AG04450 (cell line): Measurements from ENCODE around the gene CERK. TPM values are rescaled to one million over a fixed set of nuclear protein-coding genes. Genes with fewer than 3 reads are reported as not detected.

Source experiments
- CTCF ChIA-PET: fragments of 300-600, 350-600 bp; formaldehyde crosslinking; extraction: SDS; loops from one replicate; lab custom pipeline; 2022; ENCODE audit warnings: antibody characterized with exemption, inconsistent platforms; lab: Charles Lee
- POLR2A ChIA-PET: fragments of 350-600 bp; formaldehyde crosslinking; extraction: SDS; loops from one replicate; lab custom pipeline; 2021; ENCODE audit warnings: antibody characterized with exemption, inconsistent platforms; lab: Yijun Ruan, JAX
- DNase-seq: peaks from one replicate; pipeline ENCODE4 v3.0.0-alpha.2; 2011; ENCODE audit warnings: low read depth, low spot score
- H3K27ac ChIP-seq: one replicate; pipeline ENCODE4 v1.5.1; 2012; ENCODE audit warnings: low read depth, low read length, control low read depth
- H3K27me3 ChIP-seq: one replicate; pipeline ENCODE4 v1.6.0; 2012; ENCODE audit warnings: low read length; ENCODE audit not compliant: control insufficient read depth, insufficient read depth
- H3K4me3 ChIP-seq: 2 replicates; pipeline ENCODE4 v1.5.1; 2011; ENCODE audit warnings: mild to moderate bottlenecking, low read depth, low read length, control low read depth
- H3K9me3 ChIP-seq: 2 replicates; pipeline ENCODE4 v1.5.1; 2012; ENCODE audit warnings: low read length; ENCODE audit not compliant: control insufficient read depth, insufficient read depth
- CTCF ChIP-seq: IDR thresholded peaks from 2 replicates; pipeline ENCODE4 v1.5.1; 2011; ENCODE audit warnings: low read depth, low read length, control low read depth, inconsistent platforms
- polyA plus RNA-seq: library from polyadenylated mRNA; depleted of rRNA; stranded (reverse); fragments of >200 nt; gene quantifications from 2 replicates; pipeline ENCODE4 v1.2.3, GENCODE V29; 2011

CERK gene
- polyA plus RNA-seq, 1 experiment: 29.0 TPM

- peak overlapping the region; percentile 21 for H3K27ac ChIP-seq
- H3K9me3 ChIP-seq: peaks cover 4% of the 10 kb centered on the region
- TF ChIP-seq CTCF: no peak
- H3K4me3 ChIP-seq: peak overlapping the region; percentile 76
- no peak for DNase-seq
- ChIA-PET CTCF (interaction anchor here (1.1 kb wide), 1 partner anchor 20 kb away, joined by 5 read pairs; no protein-coding TSS in a partner anchor), POLR2A (interaction anchor here (1.1 to 1.3 kb wide), 2 partner anchors 16 to 24 kb away, joined by 5 to 8 read pairs; partner anchors contain the start of gene TBC1D22A)
- H3K27me3 ChIP-seq: no peaks in the 10 kb centered on the region
These were observed 618 bp upstream of the CERK start for GRCh38 chr22:46738647-46739093.

GRCh38 chr22:46737105-46737975 is 712 bp downstream of the CERK start:
- H3K4me3 ChIP-seq: peak overlapping the region; percentile 76
- H3K27me3 ChIP-seq: no peaks in the 10 kb centered on the region
- H3K27ac ChIP-seq: peak overlapping the region; percentile 39
- TF ChIP-seq CTCF: no peak
- DNase-seq: no peak
- H3K9me3 ChIP-seq: no peaks in the 10 kb centered on the region; the same call in 1 of the 2 replicates
- ChIA-PET CTCF (interaction anchor here (1.2 kb wide), 1 partner anchor 21 kb away, joined by 3 read pairs; no protein-coding TSS in a partner anchor), POLR2A (interaction anchor here (0.7 to 1.0 kb wide), 3 partner anchors 15 to 36 kb away, joined by 3 to 9 read pairs (median 7); partner anchors contain the start of gene TBC1D22A)

GRCh38 chr22:46736705-46737104 is 1.3 kb downstream of the CERK start:
- peak overlapping the region; percentile 76 for H3K4me3 ChIP-seq
- CTCF ChIA-PET: interaction anchor here (1.2 kb wide), 1 partner anchor 22 kb away, joined by 3 read pairs; no protein-coding TSS in a partner anchor
- no peak overlapping the region for H3K27ac ChIP-seq
- H3K9me3 ChIP-seq: no peaks in the 10 kb centered on the region; the same call in 1 of the 2 replicates
- no peaks in the 10 kb centered on the region for H3K27me3 ChIP-seq
- DNase-seq: no peak
- TF ChIP-seq CTCF: no peak
- POLR2A ChIA-PET: interaction anchor here (0.7 to 1.0 kb wide), 3 partner anchors 15 to 37 kb away, joined by 3 to 9 read pairs (median 7); partner anchors contain the start of gene TBC1D22A

- H3K9me3 ChIP-seq: no peaks in the 10 kb centered on the region; the same call in 1 of the 2 replicates
- peak overlapping the region; percentile 22 for H3K4me3 ChIP-seq
- no peaks in the 10 kb centered on the region for H3K27me3 ChIP-seq
- H3K27ac ChIP-seq: peak overlapping the region; percentile 39
- TF ChIP-seq CTCF: no peak
- POLR2A ChIA-PET: interaction anchor here (0.6 to 1.0 kb wide), 2 partner anchors 16 to 493 kb away, joined by 3 to 4 read pairs; no protein-coding TSS in a partner anchor
- CTCF ChIA-PET: interaction anchor here (1.2 kb wide), 1 partner anchor 23 kb away, joined by 3 read pairs; no protein-coding TSS in a partner anchor
- DNase-seq: no peak
These were observed 2.1 kb downstream of the CERK start for GRCh38 chr22:46735747-46736608.
